Measurements from ENCODE around the gene XRCC6. TPM values are rescaled to one million over a fixed set of nuclear protein-coding genes. Genes with fewer than 3 reads are reported as not detected.
"Not testable (repeated sequence)": the region's sequence is repeated elsewhere in the genome, so short reads cannot be mapped to it uniquely, and the experiment has no call there.

The XRCC6 gene
- total RNA-seq, 1 donor from 2014 or later, result 297 TPM

DNA sequence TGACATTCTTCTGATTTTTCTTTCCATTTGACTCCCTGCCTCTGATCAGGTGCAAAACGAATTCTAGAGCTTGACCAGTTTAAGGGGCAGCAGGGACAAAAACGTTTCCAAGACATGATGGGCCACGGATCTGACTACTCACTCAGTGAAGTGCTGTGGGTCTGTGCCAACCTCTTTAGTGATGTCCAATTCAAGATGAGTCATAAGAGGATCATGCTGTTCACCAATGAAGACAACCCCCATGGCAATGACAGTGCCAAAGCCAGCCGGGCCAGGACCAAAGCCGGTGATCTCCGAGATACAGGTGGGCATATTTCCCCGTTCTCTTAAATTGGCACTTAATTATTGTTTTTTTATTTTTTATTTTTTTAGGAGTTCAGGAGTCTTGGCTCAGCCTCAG lies 15.4 kb downstream of the XRCC6 start:
- intact Hi-C loops (cut with micrococcal nuclease), result no loop called here
- peaks cover 80% of the 10 kb centered on the region for H3K36me3 Mint-ChIP-seq (ENCODE audit: low read depth)
- H3K4me3 Mint-ChIP-seq, result no peak overlapping the region
- no peaks in the 10 kb centered on the region for H3K27me3 Mint-ChIP-seq
- H3K9me3 Mint-ChIP-seq, result no peaks in the 10 kb centered on the region
- no peak for DNase-seq
- CTCF ChIA-PET, result interaction anchor here (1.1 kb wide), 1 partner anchor 61 kb away, joined by 3 read pairs; no protein-coding TSS in a partner anchor
- no peak for ATAC-seq (ENCODE audit: low read depth)
- no peaks in the 10 kb centered on the region for H3K4me1 Mint-ChIP-seq
- POLR2A ChIA-PET, result interaction anchor here (0.7 kb wide), 1 partner anchor 1068 kb away, joined by 5 read pairs; no protein-coding TSS in a partner anchor
- H3K27ac Mint-ChIP-seq, result no peak overlapping the region
- TF ChIP-seq, protein P1, sequence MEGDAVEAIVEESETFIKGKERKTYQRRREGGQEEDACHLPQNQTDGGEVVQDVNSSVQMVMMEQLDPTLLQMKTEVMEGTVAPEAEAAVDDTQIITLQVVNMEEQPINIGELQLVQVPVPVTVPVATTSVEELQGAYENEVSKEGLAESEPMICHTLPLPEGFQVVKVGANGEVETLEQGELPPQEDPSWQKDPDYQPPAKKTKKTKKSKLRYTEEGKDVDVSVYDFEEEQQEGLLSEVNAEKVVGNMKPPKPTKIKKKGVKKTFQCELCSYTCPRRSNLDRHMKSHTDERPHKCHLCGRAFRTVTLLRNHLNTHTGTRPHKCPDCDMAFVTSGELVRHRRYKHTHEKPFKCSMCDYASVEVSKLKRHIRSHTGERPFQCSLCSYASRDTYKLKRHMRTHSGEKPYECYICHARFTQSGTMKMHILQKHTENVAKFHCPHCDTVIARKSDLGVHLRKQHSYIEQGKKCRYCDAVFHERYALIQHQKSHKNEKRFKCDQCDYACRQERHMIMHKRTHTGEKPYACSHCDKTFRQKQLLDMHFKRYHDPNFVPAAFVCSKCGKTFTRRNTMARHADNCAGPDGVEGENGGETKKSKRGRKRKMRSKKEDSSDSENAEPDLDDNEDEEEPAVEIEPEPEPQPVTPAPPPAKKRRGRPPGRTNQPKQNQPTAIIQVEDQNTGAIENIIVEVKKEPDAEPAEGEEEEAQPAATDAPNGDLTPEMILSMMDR (IDR thresholded peaks at IDR 0.05), result no peak

DNA sequence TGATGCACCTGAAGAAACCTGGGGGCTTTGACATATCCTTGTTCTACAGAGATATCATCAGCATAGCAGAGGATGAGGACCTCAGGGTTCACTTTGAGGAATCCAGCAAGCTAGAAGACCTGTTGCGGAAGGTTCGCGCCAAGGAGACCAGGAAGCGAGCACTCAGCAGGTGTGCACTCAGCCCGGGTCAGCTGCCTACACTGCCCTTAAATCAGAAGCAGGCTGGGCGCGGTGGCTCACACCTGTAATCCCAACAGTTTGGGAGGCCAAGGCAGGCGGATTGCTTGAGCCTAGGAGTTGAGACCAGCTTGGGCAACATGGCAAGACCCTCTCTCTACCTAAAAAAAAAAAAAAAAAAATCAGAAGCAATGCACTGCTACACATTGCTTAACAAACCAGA lies 16.5 kb downstream of the XRCC6 start:
- H3K36me3 Mint-ChIP-seq (ENCODE audit: low read depth), result peaks cover 82% of the 10 kb centered on the region
- H3K4me3 Mint-ChIP-seq; CTCF ChIA-PET; H3K9me3 Mint-ChIP-seq; intact Hi-C loops (cut with micrococcal nuclease); ATAC-seq (ENCODE audit: low read depth); H3K4me1 Mint-ChIP-seq; H3K27me3 Mint-ChIP-seq; DNase-seq; H3K27ac Mint-ChIP-seq: not testable (repeated sequence)
- POLR2A ChIA-PET, result interaction anchor here (0.6 to 0.9 kb wide), 3 partner anchors 16 to 48 kb away, joined by 3 to 6 read pairs (median 3); partner anchors contain the start of genes PMM1 and XRCC6

DNA sequence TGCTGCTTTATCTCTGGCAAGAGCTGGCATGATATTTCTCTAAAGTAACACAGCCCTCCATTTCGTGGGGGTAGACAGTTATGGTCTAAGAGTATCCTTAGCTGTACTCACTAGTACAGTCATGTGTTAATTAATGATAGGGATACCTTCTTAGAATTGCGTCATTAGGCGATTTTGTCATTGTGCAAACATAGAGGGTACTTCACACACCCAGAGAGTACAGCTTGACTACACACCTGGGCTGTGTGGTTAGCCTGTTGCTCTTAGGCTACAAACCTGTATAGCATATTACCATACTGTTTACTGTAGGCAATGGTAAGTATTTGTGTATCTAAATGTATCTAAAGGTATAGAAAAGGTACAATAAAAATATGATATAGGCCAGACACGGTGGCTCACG lies 17.0 kb downstream of the XRCC6 start:
- H3K9me3 Mint-ChIP-seq, result no peaks in the 10 kb centered on the region
- ChIA-PET POLR2A (interaction anchor here (0.6 to 0.7 kb wide), 2 partner anchors 19 to 49 kb away, joined by 3 to 6 read pairs; partner anchors contain the start of gene PMM1), CTCF (no interaction called here)
- H3K36me3 Mint-ChIP-seq (ENCODE audit: low read depth), result peaks cover 85% of the 10 kb centered on the region
- no peak for DNase-seq
- intact Hi-C loops (cut with micrococcal nuclease), result no loop called here
- no peak overlapping the region for H3K4me3 Mint-ChIP-seq
- no peaks in the 10 kb centered on the region for H3K4me1 Mint-ChIP-seq
- ATAC-seq (ENCODE audit: low read depth), result no peak
- no peaks in the 10 kb centered on the region for H3K27me3 Mint-ChIP-seq
- no peak overlapping the region for H3K27ac Mint-ChIP-seq
- TF ChIP-seq, protein P1 (IDR thresholded peaks at IDR 0.05), result no peak

DNA sequence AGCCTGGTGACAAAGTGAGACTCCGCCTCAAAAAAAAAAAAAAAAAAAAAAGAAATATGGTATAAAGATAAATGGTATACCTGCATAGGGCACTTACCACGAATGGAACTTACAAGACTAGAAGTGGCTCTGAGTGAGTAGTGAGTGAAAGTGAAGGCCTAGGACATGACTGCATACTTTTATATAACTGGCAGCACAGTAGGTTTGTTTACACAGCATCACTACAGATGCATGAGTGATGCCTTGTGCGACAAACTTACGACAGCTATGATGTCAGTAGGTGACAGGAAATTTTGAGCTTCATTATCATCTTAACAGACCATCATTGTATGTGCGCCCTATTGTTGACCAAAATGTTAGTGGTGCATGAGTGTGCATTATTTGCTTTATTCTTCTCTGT lies 17.7 kb downstream of the XRCC6 start:
- DNase-seq (no peak), ATAC-seq (ENCODE audit: low read depth) (no peak)
- Mint-ChIP-seq H3K27me3 (no peaks in the 10 kb centered on the region), H3K9me3 (no peaks in the 10 kb centered on the region), H3K4me3 (no peak overlapping the region), H3K27ac (no peak overlapping the region), H3K36me3 (ENCODE audit: low read depth) (peaks cover 83% of the 10 kb centered on the region), H3K4me1 (no peaks in the 10 kb centered on the region)
- ChIA-PET POLR2A (no interaction called here), CTCF (no interaction called here)
- TF ChIP-seq, protein P1 (IDR thresholded peaks at IDR 0.05), result no peak
- intact Hi-C loops (cut with micrococcal nuclease), result no loop called here

DNA sequence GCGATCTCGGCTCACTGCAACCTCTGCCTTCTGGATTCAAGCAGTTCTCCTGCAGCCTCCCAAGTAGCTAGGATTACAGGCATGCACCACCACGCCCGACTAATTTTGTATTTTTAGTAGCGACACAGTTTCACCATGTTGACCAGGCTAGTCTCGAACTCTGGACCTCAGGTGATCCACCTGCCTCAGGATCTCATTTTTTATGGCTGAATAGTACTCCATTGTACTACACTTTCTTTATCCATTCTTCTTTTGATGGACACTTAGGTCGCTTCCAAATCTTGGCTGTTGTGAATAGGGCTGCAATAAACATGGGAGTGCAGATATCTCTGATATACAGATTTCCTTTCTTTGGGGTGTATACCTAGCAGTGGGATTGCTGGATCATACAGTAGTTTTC lies 20.8 kb downstream of the XRCC6 start:
- Mint-ChIP-seq H3K4me1 (no peaks in the 10 kb centered on the region), H3K36me3 (ENCODE audit: low read depth) (peaks cover 77% of the 10 kb centered on the region), H3K27me3 (no peaks in the 10 kb centered on the region), H3K27ac (no peak overlapping the region), H3K9me3 (no peaks in the 10 kb centered on the region), H3K4me3 (no peak overlapping the region)
- ATAC-seq (ENCODE audit: low read depth) (no peak), DNase-seq (no peak)
- CTCF ChIA-PET, result no interaction called here
- POLR2A ChIA-PET, result interaction anchor here (0.6 kb wide), 1 partner anchor 47 kb away, joined by 6 read pairs; the partner anchor contains the start of gene SNU13
- intact Hi-C loops (cut with micrococcal nuclease), result no loop called here
- TF ChIP-seq, protein P1 (IDR thresholded peaks at IDR 0.05), result no peak

Data from activated B cell treated with CpG ODN at 0.5 μM for 24 hours (primary cell).